ENCODE results near the gene COG7.

GRCh38 chr16:23403547-23403946, 49.4 kb downstream of the COG7 start:
- TF ChIP-seq, protein P1, sequence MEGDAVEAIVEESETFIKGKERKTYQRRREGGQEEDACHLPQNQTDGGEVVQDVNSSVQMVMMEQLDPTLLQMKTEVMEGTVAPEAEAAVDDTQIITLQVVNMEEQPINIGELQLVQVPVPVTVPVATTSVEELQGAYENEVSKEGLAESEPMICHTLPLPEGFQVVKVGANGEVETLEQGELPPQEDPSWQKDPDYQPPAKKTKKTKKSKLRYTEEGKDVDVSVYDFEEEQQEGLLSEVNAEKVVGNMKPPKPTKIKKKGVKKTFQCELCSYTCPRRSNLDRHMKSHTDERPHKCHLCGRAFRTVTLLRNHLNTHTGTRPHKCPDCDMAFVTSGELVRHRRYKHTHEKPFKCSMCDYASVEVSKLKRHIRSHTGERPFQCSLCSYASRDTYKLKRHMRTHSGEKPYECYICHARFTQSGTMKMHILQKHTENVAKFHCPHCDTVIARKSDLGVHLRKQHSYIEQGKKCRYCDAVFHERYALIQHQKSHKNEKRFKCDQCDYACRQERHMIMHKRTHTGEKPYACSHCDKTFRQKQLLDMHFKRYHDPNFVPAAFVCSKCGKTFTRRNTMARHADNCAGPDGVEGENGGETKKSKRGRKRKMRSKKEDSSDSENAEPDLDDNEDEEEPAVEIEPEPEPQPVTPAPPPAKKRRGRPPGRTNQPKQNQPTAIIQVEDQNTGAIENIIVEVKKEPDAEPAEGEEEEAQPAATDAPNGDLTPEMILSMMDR (IDR thresholded peaks at IDR 0.05) = no peak
- no peak for TF ChIP-seq POLR2AphosphoS5 (IDR thresholded peaks at IDR 0.05)
- no peak for TF ChIP-seq POLR2A (IDR thresholded peaks at IDR 0.05)
